GM03348 (cell line): Measurements from ENCODE around the gene CDO1.

Experiments
- DNase-seq: peaks from one replicate; pipeline ENCODE4 v3.0.0; 2012; ENCODE audit warnings: low spot score

CDO1 gene

GRCh38 chr5:115785381-115786065, 30.9 kb downstream of the CDO1 start:
- DNase-seq, result no peak

GRCh38 chr5:115778417-115778816, 38.0 kb downstream of the CDO1 start:
- DNase-seq, result no peak

GRCh38 chr5:115776989-115777388, 39.5 kb downstream of the CDO1 start:
- no peak for DNase-seq

- no peak for DNase-seq
Observed at GRCh38 chr5:115775999-115776398, 40.5 kb downstream of the CDO1 start.

GRCh38 chr5:115774684-115775083, 41.8 kb downstream of the CDO1 start:
- DNase-seq, result no peak

- no peak for DNase-seq
Observed at GRCh38 chr5:115772731-115773475, 43.6 kb downstream of the CDO1 start.

- peak; percentile 10 for DNase-seq
Observed at GRCh38 chr5:115770466-115770865, 46.0 kb downstream of the CDO1 start.

- no peak for DNase-seq
Observed at GRCh38 chr5:115767424-115767823, 49.0 kb downstream of the CDO1 start.

GRCh38 chr5:115766608-115767007, 49.9 kb downstream of the CDO1 start:
- no peak for DNase-seq

GRCh38 chr5:115758356-115758755, 58.1 kb downstream of the CDO1 start:
- no peak for DNase-seq

- no peak for DNase-seq
Observed at GRCh38 chr5:115755675-115756074, 60.8 kb downstream of the CDO1 start.
